ENCODE measurements around the gene ADAMTS2. TPM values are rescaled to one million over a fixed set of nuclear protein-coding genes. Genes with fewer than 3 reads are reported as not detected.

Gene ADAMTS2
- total RNA-seq, 5 donors from 2014 or later (not counting 1 experiment from before 2014, with no cell fraction given): 0.09 to 0.23 TPM; not detected in 3

DNA sequence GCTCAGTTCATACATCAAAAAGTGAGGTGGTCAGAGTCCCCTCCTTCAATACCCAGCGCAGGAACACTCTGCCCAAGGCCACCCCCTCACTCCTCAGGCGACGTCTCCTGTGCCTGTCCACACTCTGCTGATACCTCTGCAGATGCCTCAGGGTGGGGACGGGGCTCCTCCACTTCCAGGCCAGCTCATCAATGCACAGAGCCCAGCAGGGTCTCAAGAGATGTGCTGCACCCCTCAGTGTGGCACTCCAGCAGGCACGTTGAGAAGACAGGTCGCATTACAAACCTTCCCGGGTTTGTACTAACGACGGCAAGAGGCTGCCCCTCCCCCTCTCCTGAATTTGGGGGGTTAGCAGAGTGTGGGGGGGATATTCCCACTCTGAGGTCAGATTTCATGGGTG is 156.6 kb downstream of the ADAMTS2 start:
- ATAC-seq (replicated peaks in 1 of 4): no peak
- no peaks in the 10 kb centered on the region for H3K36me3 Mint-ChIP-seq
- no peak overlapping the region for H3K4me3 Mint-ChIP-seq
- POLR2A ChIA-PET: no interaction called here
- 88% methylated on average over 8 of the region's 9 CpGs for WGBS (ENCODE audit: insufficient coverage)
- no peaks in the 10 kb centered on the region for H3K9me3 ChIP-seq
- CTCF ChIA-PET: no interaction called here
- H3K4me1 ChIP-seq (ENCODE audit: control insufficient read depth in 1 of 2, extremely low read depth in 1 of 2, insufficient read depth in 2 of 2, low read length in 2 of 2): no peaks in the 10 kb centered on the region
- H3K9me3 Mint-ChIP-seq: no peaks in the 10 kb centered on the region
- DNase-seq: no peak
- no peak overlapping the region for H3K27ac ChIP-seq (ENCODE audit: low read length)
- H3K27me3 ChIP-seq (replicated peaks in 1 of 2; ENCODE audit: control insufficient read depth in 2 of 2, extremely low read depth in 1 of 2, insufficient read depth in 2 of 2, low read length in 1 of 2): peaks cover 0 to 21% of the 10 kb centered on the region in 2 experiments
- H3K27me3 Mint-ChIP-seq: peaks cover 4 to 17% of the 10 kb centered on the region in 2 donors
- no peak overlapping the region for H3K4me3 ChIP-seq (ENCODE audit: control insufficient read depth in 1 of 2, extremely low read depth in 1 of 2, low read length in 1 of 2)
- H3K36me3 ChIP-seq (ENCODE audit: control insufficient read depth in 2 of 2, extremely low read depth in 1 of 2, insufficient read depth in 1 of 2, low read length in 1 of 2): no peaks in the 10 kb centered on the region
- no peaks in the 10 kb centered on the region for H3K4me1 Mint-ChIP-seq
- H3K27ac Mint-ChIP-seq: no peak overlapping the region

DNA sequence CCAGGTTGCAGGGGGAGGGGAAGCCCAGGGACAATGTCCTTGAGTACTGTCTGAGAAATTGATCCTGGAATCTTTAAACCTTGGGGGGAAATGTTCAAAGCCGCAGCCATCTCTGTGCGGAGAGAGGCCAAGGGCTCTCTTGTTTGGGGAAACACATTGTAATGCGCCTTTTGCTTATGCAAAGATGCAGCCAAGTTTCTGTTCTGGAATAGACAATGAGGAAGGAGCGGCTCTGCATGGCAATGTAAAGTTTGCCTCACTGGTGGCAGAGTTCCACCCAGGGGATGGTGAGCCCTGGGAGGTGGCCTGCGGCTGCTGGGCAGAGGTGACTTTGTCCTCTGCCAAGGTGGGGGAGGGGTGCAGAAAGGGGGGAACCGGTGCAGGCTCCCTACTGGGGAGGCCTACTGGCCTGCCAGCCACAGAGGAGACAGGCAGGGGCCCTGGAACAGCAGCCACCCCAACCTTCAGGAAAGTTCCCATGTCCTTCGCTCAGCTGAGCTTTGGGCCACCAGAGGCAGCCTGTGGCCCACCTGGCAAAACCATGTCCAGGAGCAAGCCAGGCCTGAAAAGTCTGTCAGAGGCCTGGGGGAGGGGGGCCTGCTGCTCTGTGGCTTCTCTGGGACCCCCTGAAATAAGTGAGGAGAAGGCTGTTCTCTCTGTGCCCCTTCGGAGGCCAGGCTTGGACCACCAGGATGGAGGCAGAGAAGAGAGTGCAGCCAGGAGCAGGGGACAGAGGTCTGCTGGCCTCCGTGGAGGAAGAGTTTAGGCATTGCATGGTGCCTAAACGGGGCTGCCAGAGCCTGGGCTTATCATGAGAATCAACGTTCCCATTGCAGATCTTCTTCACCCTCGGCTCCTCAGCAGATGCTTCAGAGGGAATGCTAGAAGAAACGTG is 157.3 kb downstream of the ADAMTS2 start:
- Histone ChIP-seq H3K36me3 (ENCODE audit: control insufficient read depth in 2 of 2, extremely low read depth in 1 of 2, insufficient read depth in 1 of 2, low read length in 1 of 2) (no peaks in the 10 kb centered on the region), H3K4me1 (ENCODE audit: control insufficient read depth in 1 of 2, extremely low read depth in 1 of 2, insufficient read depth in 2 of 2, low read length in 2 of 2) (no peaks in the 10 kb centered on the region), H3K4me3 (ENCODE audit: control insufficient read depth in 1 of 2, extremely low read depth in 1 of 2, low read length in 1 of 2) (no peak overlapping the region), H3K9me3 (no peaks in the 10 kb centered on the region), H3K27me3 (replicated peaks in 1 of 2; ENCODE audit: control insufficient read depth in 2 of 2, extremely low read depth in 1 of 2, insufficient read depth in 2 of 2, low read length in 1 of 2) (peaks cover 0 to 28% of the 10 kb centered on the region in 2 experiments), H3K27ac (ENCODE audit: low read length) (no peak overlapping the region)
- peaks cover 10 to 24% of the 10 kb centered on the region in 2 donors for H3K27me3 Mint-ChIP-seq
- no peaks in the 10 kb centered on the region for H3K4me1 Mint-ChIP-seq
- ATAC-seq (replicated peaks in 1 of 4) (no peak), DNase-seq (no peak)
- ChIA-PET CTCF (no interaction called here), POLR2A (no interaction called here)
- no peaks in the 10 kb centered on the region for H3K9me3 Mint-ChIP-seq
- no peak overlapping the region for H3K4me3 Mint-ChIP-seq
- H3K36me3 Mint-ChIP-seq: no peaks in the 10 kb centered on the region
- H3K27ac Mint-ChIP-seq: no peak overlapping the region
- 82% methylated on average over 12 of the region's 13 CpGs for WGBS (ENCODE audit: insufficient coverage)

DNA sequence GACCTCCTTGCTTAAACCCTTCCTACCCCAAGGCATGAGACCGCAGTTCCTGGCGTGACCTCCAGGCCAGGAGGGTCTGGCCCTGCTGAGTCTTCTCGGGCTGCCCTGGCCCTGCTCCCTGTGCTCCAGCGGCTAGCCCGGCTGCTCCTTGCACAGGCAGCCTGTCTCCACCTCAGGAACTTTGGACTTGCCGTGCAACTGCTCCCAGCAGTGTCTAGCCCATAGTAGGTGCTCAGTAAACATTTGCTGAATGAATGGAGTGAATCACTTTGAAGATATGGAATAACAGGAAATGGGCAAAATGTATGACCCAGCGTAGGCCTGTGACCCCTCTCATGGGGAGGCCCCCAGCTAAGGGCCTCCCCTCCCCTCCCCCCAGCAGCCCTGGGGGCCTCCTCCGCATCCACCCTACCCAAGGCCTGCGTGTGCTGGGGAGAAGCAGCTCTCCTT is 158.0 kb downstream of the ADAMTS2 start:
- no peak overlapping the region for H3K4me3 Mint-ChIP-seq
- H3K27me3 ChIP-seq (replicated peaks in 1 of 2; ENCODE audit: control insufficient read depth in 2 of 2, extremely low read depth in 1 of 2, insufficient read depth in 2 of 2, low read length in 1 of 2): peaks cover 0 to 35% of the 10 kb centered on the region in 2 experiments
- ChIA-PET POLR2A (no interaction called here), CTCF (interaction anchor here in 1 of 2 donors (0.7 kb wide), 1 partner anchor 223 kb away, joined by 5 read pairs; no protein-coding TSS in a partner anchor)
- no peak for DNase-seq
- H3K9me3 Mint-ChIP-seq: no peaks in the 10 kb centered on the region
- no peaks in the 10 kb centered on the region for H3K36me3 ChIP-seq (ENCODE audit: control insufficient read depth in 2 of 2, extremely low read depth in 1 of 2, insufficient read depth in 1 of 2, low read length in 1 of 2)
- no peak overlapping the region for H3K27ac Mint-ChIP-seq
- H3K4me1 ChIP-seq (ENCODE audit: control insufficient read depth in 1 of 2, extremely low read depth in 1 of 2, insufficient read depth in 2 of 2, low read length in 2 of 2): no peaks in the 10 kb centered on the region
- H3K27me3 Mint-ChIP-seq: peaks cover 14 to 26% of the 10 kb centered on the region in 2 donors
- 84% methylated on average over 6 of the region's 9 CpGs for WGBS (ENCODE audit: insufficient coverage)
- H3K9me3 ChIP-seq: no peaks in the 10 kb centered on the region
- no peaks in the 10 kb centered on the region for H3K36me3 Mint-ChIP-seq
- H3K4me3 ChIP-seq (ENCODE audit: control insufficient read depth in 1 of 2, extremely low read depth in 1 of 2, low read length in 1 of 2): no peak overlapping the region
- ATAC-seq (replicated peaks in 1 of 4): no peak
- no peak overlapping the region for H3K27ac ChIP-seq (ENCODE audit: low read length)
- peaks cover 0 to under 1% (median 0%) of the 10 kb centered on the region in 3 donors for H3K4me1 Mint-ChIP-seq

DNA sequence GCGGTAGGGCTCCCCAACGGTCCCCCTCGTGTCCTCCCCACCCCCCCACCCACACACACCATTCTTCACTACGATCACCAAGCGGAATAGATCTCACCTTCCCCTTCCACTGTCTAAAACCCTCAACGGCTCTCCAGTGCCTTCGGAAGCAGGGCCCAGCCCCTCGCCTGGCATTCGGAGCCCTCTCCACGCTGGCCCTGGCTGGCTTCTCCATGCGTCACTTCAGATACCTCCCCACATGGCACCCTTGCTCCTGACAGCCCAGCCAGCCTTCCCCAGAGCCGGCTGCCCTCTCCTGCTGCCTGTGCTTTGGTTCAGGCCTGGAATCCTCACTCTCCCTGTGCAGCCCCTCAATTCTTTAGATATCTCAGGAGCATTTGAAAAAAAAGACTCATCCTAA is 158.5 kb downstream of the ADAMTS2 start:
- CTCF ChIA-PET: interaction anchor here in 1 of 2 donors (0.7 kb wide), 1 partner anchor 224 kb away, joined by 5 read pairs; no protein-coding TSS in a partner anchor
- Histone ChIP-seq H3K27ac (ENCODE audit: low read length) (no peak overlapping the region), H3K36me3 (ENCODE audit: control insufficient read depth in 2 of 2, extremely low read depth in 1 of 2, insufficient read depth in 1 of 2, low read length in 1 of 2) (no peaks in the 10 kb centered on the region), H3K9me3 (no peaks in the 10 kb centered on the region), H3K4me1 (ENCODE audit: control insufficient read depth in 1 of 2, extremely low read depth in 1 of 2, insufficient read depth in 2 of 2, low read length in 2 of 2) (peaks cover 0 to 4% of the 10 kb centered on the region in 2 experiments), H3K4me3 (ENCODE audit: control insufficient read depth in 1 of 2, extremely low read depth in 1 of 2, low read length in 1 of 2) (no peak overlapping the region), H3K27me3 (replicated peaks in 1 of 2; ENCODE audit: control insufficient read depth in 2 of 2, extremely low read depth in 1 of 2, insufficient read depth in 2 of 2, low read length in 1 of 2) (peaks cover 0 to 40% of the 10 kb centered on the region in 2 experiments)
- H3K9me3 Mint-ChIP-seq: no peaks in the 10 kb centered on the region
- DNase-seq: no peak
- H3K4me1 Mint-ChIP-seq: peaks cover 2 to 5% (median 3%) of the 10 kb centered on the region in 3 donors
- POLR2A ChIA-PET: no interaction called here
- no peak for ATAC-seq (replicated peaks in 1 of 4)
- 77% methylated on average over 9 of the region's 12 CpGs for WGBS (ENCODE audit: insufficient coverage)
- H3K27ac Mint-ChIP-seq: no peak overlapping the region
- H3K27me3 Mint-ChIP-seq: peaks cover 19 to 31% of the 10 kb centered on the region in 2 donors
- no peaks in the 10 kb centered on the region for H3K36me3 Mint-ChIP-seq
- H3K4me3 Mint-ChIP-seq: no peak overlapping the region

DNA sequence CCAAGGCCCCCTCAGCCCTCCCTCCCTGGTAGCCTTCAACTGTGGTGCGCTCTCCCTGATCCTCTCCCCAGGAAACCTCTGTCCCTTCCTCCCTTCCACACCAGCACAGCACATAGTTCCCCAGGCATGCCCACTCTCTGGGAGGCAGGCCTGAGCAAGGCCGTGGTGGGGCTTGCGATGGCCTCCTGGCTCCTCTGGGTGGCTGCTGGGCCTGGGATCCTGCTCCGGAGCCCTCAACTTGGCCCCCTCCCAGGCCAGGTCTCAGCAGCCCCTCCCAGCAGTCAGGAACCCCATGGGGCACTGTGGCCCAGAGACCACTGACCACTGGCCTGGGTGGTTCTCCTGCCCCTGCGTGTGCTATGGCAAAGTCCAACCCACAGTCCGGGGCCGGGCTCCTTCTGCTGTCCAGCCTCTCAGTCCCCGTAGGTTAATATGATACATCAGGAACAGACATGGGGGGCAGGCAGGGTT is 159.3 kb downstream of the ADAMTS2 start:
- no peaks in the 10 kb centered on the region for H3K9me3 ChIP-seq
- no peaks in the 10 kb centered on the region for H3K36me3 ChIP-seq (ENCODE audit: control insufficient read depth in 2 of 2, extremely low read depth in 1 of 2, insufficient read depth in 1 of 2, low read length in 1 of 2)
- H3K4me1 ChIP-seq (ENCODE audit: control insufficient read depth in 1 of 2, extremely low read depth in 1 of 2, insufficient read depth in 2 of 2, low read length in 2 of 2): peaks cover 0 to 6% of the 10 kb centered on the region in 2 experiments
- Mint-ChIP-seq H3K27ac (no peak overlapping the region), H3K9me3 (no peaks in the 10 kb centered on the region), H3K4me1 (peaks cover 2 to 9% (median 5%) of the 10 kb centered on the region in 3 donors), H3K36me3 (no peaks in the 10 kb centered on the region), H3K27me3 (peaks cover 22 to 36% of the 10 kb centered on the region in 2 donors), H3K4me3 (no peak overlapping the region)
- POLR2A ChIA-PET: no interaction called here
- DNase-seq: no peak
- no peak overlapping the region for H3K4me3 ChIP-seq (ENCODE audit: control insufficient read depth in 1 of 2, extremely low read depth in 1 of 2, low read length in 1 of 2)
- CTCF ChIA-PET: no interaction called here
- ATAC-seq (replicated peaks in 1 of 4): no peak
- peaks cover 0 to 45% of the 10 kb centered on the region in 2 experiments for H3K27me3 ChIP-seq (replicated peaks in 1 of 2; ENCODE audit: control insufficient read depth in 2 of 2, extremely low read depth in 1 of 2, insufficient read depth in 2 of 2, low read length in 1 of 2)
- no peak overlapping the region for H3K27ac ChIP-seq (ENCODE audit: low read length)
- 94% methylated on average over 3 of the region's 8 CpGs for WGBS (ENCODE audit: insufficient coverage)

DNA sequence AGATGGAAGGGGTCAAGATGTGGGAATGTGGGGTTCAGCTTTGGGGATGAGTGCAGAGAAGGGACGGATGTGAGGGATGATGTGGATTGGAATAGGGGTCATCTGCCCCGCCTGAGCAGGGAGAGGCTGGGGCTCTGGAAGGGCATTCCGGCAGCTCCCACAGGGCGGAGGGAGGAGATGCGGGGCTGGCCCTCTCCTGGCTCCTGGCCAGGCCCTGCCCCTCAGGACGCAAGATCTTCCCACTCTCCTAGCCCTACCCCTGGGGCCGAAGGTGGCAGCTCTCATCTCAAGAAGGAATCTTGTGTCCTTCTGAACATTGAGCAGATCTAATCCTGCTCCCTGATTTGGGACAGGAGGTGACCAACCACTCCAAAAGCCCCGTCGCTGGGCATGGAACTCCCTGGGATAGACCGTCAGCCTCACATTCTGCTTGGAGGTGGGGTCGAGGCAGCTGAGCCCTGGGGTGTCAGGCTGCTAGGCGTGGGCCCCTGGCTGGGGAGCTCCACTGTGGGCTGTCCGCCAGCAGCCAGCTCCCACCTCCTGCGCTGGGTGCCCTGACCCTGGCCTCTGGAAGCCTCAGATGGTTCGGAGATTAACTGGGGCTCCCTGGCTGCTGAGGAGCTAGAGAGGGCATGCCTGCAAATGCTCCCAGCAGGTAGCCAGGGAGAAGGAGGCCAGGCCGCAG is 159.9 kb downstream of the ADAMTS2 start:
- 78% methylated on average over 15 of the region's 16 CpGs for WGBS (ENCODE audit: insufficient coverage)
- DNase-seq: no peak
- H3K27ac ChIP-seq (ENCODE audit: low read length): no peak overlapping the region
- H3K36me3 ChIP-seq (ENCODE audit: control insufficient read depth in 2 of 2, extremely low read depth in 1 of 2, insufficient read depth in 1 of 2, low read length in 1 of 2): no peaks in the 10 kb centered on the region
- no peak overlapping the region for H3K27ac Mint-ChIP-seq
- H3K9me3 Mint-ChIP-seq: no peaks in the 10 kb centered on the region
- H3K4me1 Mint-ChIP-seq: peaks cover 2 to 9% (median 5%) of the 10 kb centered on the region in 3 donors
- ChIA-PET POLR2A (no interaction called here), CTCF (no interaction called here)
- H3K9me3 ChIP-seq: no peaks in the 10 kb centered on the region
- H3K4me1 ChIP-seq (ENCODE audit: control insufficient read depth in 1 of 2, extremely low read depth in 1 of 2, insufficient read depth in 2 of 2, low read length in 2 of 2): peaks cover 0 to 6% of the 10 kb centered on the region in 2 experiments
- H3K4me3 Mint-ChIP-seq: no peak overlapping the region
- ATAC-seq (replicated peaks in 1 of 4): no peak
- H3K36me3 Mint-ChIP-seq: no peaks in the 10 kb centered on the region
- H3K4me3 ChIP-seq (ENCODE audit: control insufficient read depth in 1 of 2, extremely low read depth in 1 of 2, low read length in 1 of 2): no peak overlapping the region
- H3K27me3 ChIP-seq (replicated peaks in 1 of 2; ENCODE audit: control insufficient read depth in 2 of 2, extremely low read depth in 1 of 2, insufficient read depth in 2 of 2, low read length in 1 of 2): peaks cover 0 to 51% of the 10 kb centered on the region in 2 experiments
- peaks cover 25 to 39% of the 10 kb centered on the region in 2 donors for H3K27me3 Mint-ChIP-seq

Data from T-cell (primary cell).